T-helper 2 cell treated with Interferon-gamma antibody and Interleukin-4, amounts not matched to agents 5 μg/mL and 100 μg/mL, for 36 hours (primary cell): ENCODE data around the gene OR10AD1.

Experiments
- DNase-seq: peaks from one replicate; pipeline ENCODE4 v3.0.0; 2021; ENCODE audit warnings: low spot score
- H3K27ac Mint-ChIP-seq: one replicate; pipeline ENCODE4 v1.8.0; 2021; ENCODE audit warnings: mild to moderate bottlenecking, mixed read lengths
- H3K27me3 Mint-ChIP-seq: one replicate; pipeline ENCODE4 v1.8.0; 2021; ENCODE audit warnings: low read depth, mixed read lengths
- H3K36me3 Mint-ChIP-seq: one replicate; pipeline ENCODE4 v1.8.0; 2021; ENCODE audit warnings: low read depth, mixed read lengths
- H3K4me1 Mint-ChIP-seq: one replicate; pipeline ENCODE4 v1.8.0; 2021; ENCODE audit warnings: low read depth, mixed read lengths
- H3K4me3 Mint-ChIP-seq: one replicate; pipeline ENCODE4 v1.8.0; 2022; ENCODE audit warnings: mild to moderate bottlenecking, moderate library complexity, mixed read lengths
- H3K9me3 Mint-ChIP-seq: one replicate; pipeline ENCODE4 v1.8.0; 2021; ENCODE audit warnings: mixed read lengths

The OR10AD1 gene

GRCh38 chr12:48199774-48200221 lies 3.3 kb downstream of the OR10AD1 start:
- Mint-ChIP-seq H3K4me1 (peaks cover 34% of the 10 kb centered on the region), H3K27me3 (peaks cover 8% of the 10 kb centered on the region), H3K36me3 (peaks cover 32% of the 10 kb centered on the region), H3K9me3 (peaks cover 26% of the 10 kb centered on the region), H3K27ac (peak overlapping the region; percentile 89), H3K4me3 (peak overlapping the region; percentile 88)
- no peak for DNase-seq

DNA sequence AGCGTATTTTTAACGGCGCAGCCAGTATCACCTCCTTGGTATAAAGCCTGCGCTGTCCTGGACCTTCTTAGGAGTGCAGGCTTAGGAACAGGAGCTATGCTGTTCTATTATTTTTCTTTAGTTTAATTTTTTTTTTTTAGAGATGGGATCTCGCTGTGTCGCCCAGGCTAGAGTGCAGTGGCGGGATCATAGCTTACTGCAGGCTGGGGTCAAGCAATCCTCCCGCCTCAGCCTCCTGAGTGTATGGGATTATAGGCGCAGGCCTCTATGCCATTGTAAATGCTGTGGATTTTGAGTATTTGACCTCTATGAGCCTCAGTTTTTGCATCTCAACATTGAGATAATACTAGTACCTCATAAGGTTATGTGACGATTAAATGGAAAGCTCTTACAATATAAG lies 4.1 kb downstream of the OR10AD1 start:
- peak overlapping the region; percentile 88 for H3K4me3 Mint-ChIP-seq
- peaks cover 34% of the 10 kb centered on the region for H3K4me1 Mint-ChIP-seq
- H3K36me3 Mint-ChIP-seq = peaks cover 28% of the 10 kb centered on the region
- peaks cover 17% of the 10 kb centered on the region for H3K27me3 Mint-ChIP-seq
- H3K9me3 Mint-ChIP-seq = peaks cover 21% of the 10 kb centered on the region
- DNase-seq = no peak
- peak overlapping the region; percentile 89 for H3K27ac Mint-ChIP-seq

- Mint-ChIP-seq H3K27ac (peak overlapping the region; percentile 89), H3K9me3 (peaks cover 21% of the 10 kb centered on the region), H3K4me3 (peak overlapping the region; percentile 88), H3K36me3 (peaks cover 28% of the 10 kb centered on the region), H3K27me3 (peaks cover 20% of the 10 kb centered on the region), H3K4me1 (peaks cover 34% of the 10 kb centered on the region)
- no peak for DNase-seq
Observed at GRCh38 chr12:48198672-48198971, 4.5 kb downstream of the OR10AD1 start.

GRCh38 chr12:48197971-48198671 lies 5.0 kb downstream of the OR10AD1 start:
- DNase-seq = peak; percentile 94
- peaks cover 20% of the 10 kb centered on the region for H3K9me3 Mint-ChIP-seq
- peak overlapping the region; percentile 89 for H3K27ac Mint-ChIP-seq
- peaks cover 34% of the 10 kb centered on the region for H3K4me1 Mint-ChIP-seq
- peaks cover 27% of the 10 kb centered on the region for H3K36me3 Mint-ChIP-seq
- H3K4me3 Mint-ChIP-seq = peak overlapping the region; percentile 88
- H3K27me3 Mint-ChIP-seq = peaks cover 25% of the 10 kb centered on the region

DNA sequence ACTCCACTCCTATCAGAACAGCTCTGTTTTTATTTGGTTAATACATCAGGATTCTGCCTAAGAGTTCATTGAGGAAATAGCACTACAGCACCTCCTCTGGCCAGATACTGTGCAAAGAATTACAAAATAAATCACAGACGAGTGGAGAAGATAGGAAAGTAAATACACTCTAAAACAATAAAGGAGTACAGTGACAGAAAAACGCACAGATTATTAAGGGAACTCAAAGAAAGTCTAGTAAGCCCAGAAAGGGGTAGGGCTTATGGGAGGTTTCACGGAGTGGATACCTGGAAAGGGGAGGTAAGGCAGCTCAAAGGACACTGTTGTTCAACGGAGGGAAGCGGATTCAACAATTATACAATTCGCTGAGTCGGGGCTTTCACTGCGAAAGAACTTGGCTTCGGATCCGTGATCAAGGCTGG lies 5.5 kb downstream of the OR10AD1 start:
- peaks cover 28% of the 10 kb centered on the region for H3K27me3 Mint-ChIP-seq
- peak overlapping the region; percentile 88 for H3K4me3 Mint-ChIP-seq
- H3K27ac Mint-ChIP-seq = peak overlapping the region; percentile 89
- peaks cover 15% of the 10 kb centered on the region for H3K9me3 Mint-ChIP-seq
- DNase-seq = no peak
- H3K36me3 Mint-ChIP-seq = peaks cover 23% of the 10 kb centered on the region
- H3K4me1 Mint-ChIP-seq = peaks cover 34% of the 10 kb centered on the region

DNA sequence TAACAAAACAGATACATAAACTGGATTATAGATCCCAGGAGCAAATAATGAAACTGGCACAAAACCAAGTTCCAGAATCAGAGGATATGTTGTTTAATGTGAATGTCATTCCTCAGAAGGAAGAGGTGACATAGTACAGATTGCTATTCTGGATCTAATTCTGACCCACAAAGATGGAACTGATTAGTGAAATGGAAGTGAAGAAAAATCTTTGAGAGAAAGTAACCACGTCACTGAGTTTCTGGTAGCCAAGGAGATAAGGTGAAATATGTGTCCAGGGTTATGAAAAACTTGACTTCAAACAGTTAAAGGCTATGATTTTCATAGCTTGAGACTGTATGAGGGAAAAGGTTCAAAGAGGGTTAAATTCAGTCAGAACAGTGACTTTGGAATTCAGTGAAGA lies 8.3 kb downstream of the OR10AD1 start:
- peaks cover 23% of the 10 kb centered on the region for H3K4me1 Mint-ChIP-seq
- H3K36me3 Mint-ChIP-seq = peaks cover 1% of the 10 kb centered on the region
- H3K9me3 Mint-ChIP-seq = no peaks in the 10 kb centered on the region
- no peak for DNase-seq
- no peak overlapping the region for H3K27ac Mint-ChIP-seq
- no peak overlapping the region for H3K4me3 Mint-ChIP-seq
- peaks cover 46% of the 10 kb centered on the region for H3K27me3 Mint-ChIP-seq

GRCh38 chr12:48193623-48194022 lies 9.5 kb downstream of the OR10AD1 start:
- no peaks in the 10 kb centered on the region for H3K9me3 Mint-ChIP-seq
- H3K27ac Mint-ChIP-seq = no peak overlapping the region
- H3K27me3 Mint-ChIP-seq = peaks cover 47% of the 10 kb centered on the region
- H3K4me1 Mint-ChIP-seq = peaks cover 12% of the 10 kb centered on the region
- H3K4me3 Mint-ChIP-seq = no peak overlapping the region
- DNase-seq = no peak
- H3K36me3 Mint-ChIP-seq = no peaks in the 10 kb centered on the region

DNA sequence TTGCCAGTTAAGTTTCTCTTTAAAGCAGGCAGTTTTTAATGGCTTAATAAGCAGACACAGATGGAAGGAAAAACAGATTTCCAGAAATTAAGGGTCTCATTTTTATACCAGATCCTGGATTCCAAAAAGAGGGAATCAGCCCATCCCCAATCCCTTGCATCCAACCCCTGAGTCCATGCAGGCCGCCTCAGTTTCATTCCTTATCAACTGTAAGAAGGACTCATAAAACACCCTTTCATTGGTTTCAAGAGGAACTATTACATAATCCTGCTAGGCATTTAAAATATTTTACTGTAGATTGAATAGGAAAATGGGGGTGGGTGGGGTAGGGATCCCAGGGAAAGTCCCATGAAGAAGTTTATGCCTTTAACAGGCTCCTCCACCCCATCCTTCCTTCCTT lies 10.2 kb downstream of the OR10AD1 start:
- no peaks in the 10 kb centered on the region for H3K9me3 Mint-ChIP-seq
- H3K4me1 Mint-ChIP-seq = peaks cover 12% of the 10 kb centered on the region
- no peak for DNase-seq

DNA sequence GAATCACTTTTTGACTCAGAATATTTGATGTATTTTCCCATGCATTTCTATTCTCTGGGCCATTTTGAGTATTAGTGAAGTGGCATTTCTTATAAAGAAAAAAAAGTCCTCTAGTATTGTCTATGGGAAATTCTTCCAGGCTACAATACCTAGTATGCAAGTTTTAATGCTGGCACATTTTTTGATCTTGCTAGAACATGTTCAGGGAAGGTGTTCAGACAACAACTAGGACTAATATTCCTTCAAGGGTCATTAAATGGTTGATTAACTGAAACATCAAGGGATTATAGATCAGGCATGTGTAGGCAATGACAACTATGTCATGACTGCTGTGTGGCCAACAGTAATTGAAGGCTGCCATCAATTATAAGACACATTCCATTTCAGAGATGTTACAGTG lies 12.0 kb downstream of the OR10AD1 start:
- Mint-ChIP-seq H3K27ac (no peak overlapping the region), H3K4me1 (peaks cover 7% of the 10 kb centered on the region), H3K4me3 (no peak overlapping the region), H3K36me3 (no peaks in the 10 kb centered on the region), H3K27me3 (peaks cover 62% of the 10 kb centered on the region), H3K9me3 (no peaks in the 10 kb centered on the region)
- no peak for DNase-seq

More for the DNA sequence above, 10.2 kb downstream of the OR10AD1 start:
- Mint-ChIP-seq H3K27me3 (peaks cover 50% of the 10 kb centered on the region), H3K27ac (no peak overlapping the region), H3K4me3 (no peak overlapping the region), H3K36me3 (no peaks in the 10 kb centered on the region)

DNA sequence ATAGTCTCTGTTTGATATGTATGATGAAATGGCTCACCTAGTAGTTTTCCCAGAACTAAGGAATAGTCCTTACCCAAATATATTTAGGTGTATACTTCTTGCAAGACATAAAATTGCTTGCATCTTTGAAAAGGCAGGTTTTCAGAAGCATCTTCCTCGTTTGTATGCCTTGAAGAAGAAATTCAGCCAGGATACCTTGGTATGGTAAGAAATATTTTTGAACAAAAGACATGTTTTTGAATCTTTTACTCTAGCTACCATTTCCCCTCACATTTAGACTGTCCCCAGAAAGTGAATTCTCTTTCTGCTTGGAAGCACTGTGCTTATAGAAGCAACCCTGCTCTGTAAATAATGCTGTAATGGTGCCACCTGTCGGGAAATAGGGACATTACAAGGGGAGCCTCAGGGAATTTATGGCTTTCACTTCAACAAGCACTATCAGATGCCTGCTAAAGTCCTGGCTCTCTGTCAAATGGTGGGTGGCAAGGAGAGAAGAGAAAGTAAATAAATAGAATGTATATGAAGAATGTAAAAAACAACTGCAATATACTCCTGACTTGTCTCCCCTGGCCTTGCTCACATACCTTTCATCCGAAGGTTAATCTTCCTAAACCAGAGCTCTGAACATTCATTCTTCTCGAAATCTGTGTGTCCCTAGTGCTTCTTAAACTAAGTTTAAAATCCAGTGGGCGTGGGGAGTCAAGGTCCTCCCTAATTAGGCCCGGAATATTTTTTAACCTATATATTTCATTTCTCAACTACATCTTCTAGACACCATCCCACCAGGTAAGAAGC lies 13.6 kb downstream of the OR10AD1 start:
- Mint-ChIP-seq H3K4me3 (no peak overlapping the region), H3K9me3 (no peaks in the 10 kb centered on the region), H3K36me3 (no peaks in the 10 kb centered on the region), H3K4me1 (peaks cover 7% of the 10 kb centered on the region), H3K27ac (no peak overlapping the region), H3K27me3 (peaks cover 66% of the 10 kb centered on the region)
- peak; percentile 45 for DNase-seq

DNA sequence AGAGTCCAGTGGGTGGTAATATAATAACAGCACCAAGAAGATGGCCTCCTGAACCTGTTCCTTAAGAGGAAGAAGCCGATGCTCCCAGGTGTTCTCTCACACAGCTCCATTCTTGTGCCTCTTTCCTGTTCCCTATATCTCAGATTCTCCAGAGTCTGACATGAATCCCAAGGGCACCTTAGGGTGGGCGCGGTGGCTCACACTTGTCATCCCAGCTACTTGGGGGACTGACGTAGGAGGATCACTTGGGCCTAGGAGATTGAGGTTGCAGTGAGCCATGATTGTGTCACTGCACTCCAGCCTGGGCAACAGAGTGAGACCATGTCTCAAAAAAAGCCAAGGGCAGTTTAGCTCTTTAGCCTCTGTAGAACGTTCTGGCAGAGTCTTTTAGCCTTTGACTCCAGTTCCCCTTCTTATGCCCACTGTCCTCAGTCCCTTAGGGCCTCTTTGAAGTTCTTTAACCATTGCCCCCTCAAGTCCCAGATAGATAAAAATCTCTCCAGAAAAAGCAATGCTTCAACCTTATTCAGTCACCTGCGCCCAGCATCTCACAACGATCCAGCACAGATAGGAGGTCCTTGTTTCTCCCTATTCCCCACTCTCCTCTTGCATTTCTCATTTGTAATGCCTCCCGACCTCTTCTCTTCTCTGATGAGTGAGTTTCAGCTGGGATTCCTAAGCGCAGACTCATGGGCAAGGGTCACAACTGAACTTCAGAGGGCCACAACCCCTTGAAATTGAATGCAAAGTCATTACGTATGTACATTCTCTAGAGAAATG lies 15.0 kb downstream of the OR10AD1 start:
- DNase-seq = no peak
- Mint-ChIP-seq H3K9me3 (no peaks in the 10 kb centered on the region), H3K27me3 (peaks cover 57% of the 10 kb centered on the region), H3K27ac (no peak overlapping the region), H3K4me3 (no peak overlapping the region), H3K36me3 (no peaks in the 10 kb centered on the region), H3K4me1 (peaks cover 9% of the 10 kb centered on the region)

- no peak overlapping the region for H3K4me3 Mint-ChIP-seq
- H3K9me3 Mint-ChIP-seq = no peaks in the 10 kb centered on the region
- peaks cover 60% of the 10 kb centered on the region for H3K27me3 Mint-ChIP-seq
- DNase-seq = no peak
- H3K4me1 Mint-ChIP-seq = peaks cover 12% of the 10 kb centered on the region
- H3K36me3 Mint-ChIP-seq = no peaks in the 10 kb centered on the region
- no peak overlapping the region for H3K27ac Mint-ChIP-seq
Observed at GRCh38 chr12:48185181-48185919, 17.7 kb downstream of the OR10AD1 start.

DNA sequence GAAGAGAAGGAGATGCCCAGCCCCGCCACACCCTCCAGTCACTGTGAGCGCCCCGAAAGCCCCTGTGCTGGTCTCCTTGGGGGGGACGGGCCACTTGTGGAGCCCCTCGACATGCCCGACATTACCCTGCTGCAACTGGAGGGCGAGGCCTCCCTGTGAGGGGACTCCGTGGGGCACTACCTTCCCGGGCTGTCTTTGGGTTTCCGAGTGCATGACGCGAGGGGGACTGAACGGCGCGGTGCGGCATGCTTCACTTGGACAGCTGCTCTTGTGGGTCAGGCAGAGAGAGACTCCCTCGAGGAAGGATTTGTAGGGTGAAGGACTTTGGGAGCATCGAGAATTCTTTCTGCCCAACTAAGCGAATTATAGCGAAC lies 18.6 kb downstream of the OR10AD1 start:
- Mint-ChIP-seq H3K27me3 (peaks cover 55% of the 10 kb centered on the region), H3K36me3 (no peaks in the 10 kb centered on the region), H3K27ac (peak overlapping the region; percentile 23), H3K4me1 (peaks cover 12% of the 10 kb centered on the region), H3K9me3 (no peaks in the 10 kb centered on the region), H3K4me3 (peak overlapping the region; percentile 33)
- no peak for DNase-seq
